ENCODE data around the gene TMEM117.

Gene TMEM117

DNA sequence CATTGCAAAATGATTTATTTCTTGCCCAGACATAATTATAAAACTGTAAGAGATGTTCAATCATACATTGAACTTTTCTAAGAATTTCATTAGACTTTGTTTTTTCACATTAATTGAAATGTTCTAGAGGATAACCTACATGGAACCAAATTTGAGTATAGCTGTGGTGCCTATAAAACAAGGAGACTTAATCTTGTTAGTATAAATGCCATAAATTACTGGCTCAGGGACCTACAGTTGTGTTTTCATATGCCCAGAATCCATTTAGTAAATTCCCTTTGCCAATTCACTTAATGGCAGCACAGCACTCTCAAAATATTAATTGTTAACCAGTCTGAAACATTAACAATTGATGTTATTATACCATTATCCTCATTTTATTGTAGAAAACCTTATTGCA lies 551.7 kb downstream of the TMEM117 start:
- Histone ChIP-seq H3K27me3 (ENCODE audit: control insufficient read depth, insufficient read depth, low read length) (no peaks in the 10 kb centered on the region), H3K4me2 (ENCODE audit: low read length) (no peak overlapping the region), H3K79me2 (no peaks in the 10 kb centered on the region), H3K36me3 (ENCODE audit: control insufficient read depth, insufficient read depth, low read length) (no peaks in the 10 kb centered on the region), H3K27ac (no peak overlapping the region), H3K4me1 (no peaks in the 10 kb centered on the region), H3K4me3 (ENCODE audit: low read depth, low read length) (no peak overlapping the region), H3K9me3 (ENCODE audit: control insufficient read depth, low read length) (no peaks in the 10 kb centered on the region), H3K9ac (no peak overlapping the region), H2AFZ (no peak overlapping the region)
- no peak for TF ChIP-seq CTCF (IDR thresholded peaks at IDR 0.05)

DNA sequence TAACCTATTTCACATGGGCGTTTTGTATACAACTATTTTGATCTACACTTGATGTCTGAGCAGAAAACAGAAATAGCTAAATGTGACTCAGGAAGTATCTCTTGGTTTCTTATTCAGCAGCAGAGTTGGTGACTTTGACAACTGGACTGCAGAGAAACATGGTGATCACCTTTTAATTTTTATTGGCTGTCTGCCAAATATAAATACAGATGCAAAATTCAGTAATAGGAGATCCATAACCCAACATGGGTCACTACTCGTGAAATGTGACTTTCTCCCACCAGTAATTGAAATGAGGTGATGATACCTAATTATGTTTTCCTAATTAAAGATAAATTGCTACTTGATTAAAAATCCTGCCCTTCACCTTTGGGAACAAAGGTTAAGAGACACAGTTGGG lies 553.2 kb downstream of the TMEM117 start:
- H3K4me2 ChIP-seq (ENCODE audit: low read length): no peak overlapping the region
- no peak overlapping the region for H2AFZ ChIP-seq
- H3K36me3 ChIP-seq (ENCODE audit: control insufficient read depth, insufficient read depth, low read length): no peaks in the 10 kb centered on the region
- H3K27me3 ChIP-seq (ENCODE audit: control insufficient read depth, insufficient read depth, low read length): no peaks in the 10 kb centered on the region
- H3K9ac ChIP-seq: no peak overlapping the region
- H3K79me2 ChIP-seq: no peaks in the 10 kb centered on the region
- no peaks in the 10 kb centered on the region for H3K4me1 ChIP-seq
- no peak for TF ChIP-seq CTCF (IDR thresholded peaks at IDR 0.05)
- H3K9me3 ChIP-seq (ENCODE audit: control insufficient read depth, low read length): no peaks in the 10 kb centered on the region
- no peak overlapping the region for H3K27ac ChIP-seq
- no peak overlapping the region for H3K4me3 ChIP-seq (ENCODE audit: low read depth, low read length)

- no peaks in the 10 kb centered on the region for H3K27me3 ChIP-seq (ENCODE audit: control insufficient read depth, insufficient read depth, low read length)
- no peak for TF ChIP-seq CTCF (IDR thresholded peaks at IDR 0.05)
- no peak overlapping the region for H2AFZ ChIP-seq
- no peak overlapping the region for H3K4me3 ChIP-seq (ENCODE audit: low read depth, low read length)
- H3K4me1 ChIP-seq: no peaks in the 10 kb centered on the region
- no peaks in the 10 kb centered on the region for H3K9me3 ChIP-seq (ENCODE audit: control insufficient read depth, low read length)
- H3K27ac ChIP-seq: no peak overlapping the region
- H3K36me3 ChIP-seq (ENCODE audit: control insufficient read depth, insufficient read depth, low read length): no peaks in the 10 kb centered on the region
- H3K79me2 ChIP-seq: no peaks in the 10 kb centered on the region
- no peak overlapping the region for H3K9ac ChIP-seq
- no peak overlapping the region for H3K4me2 ChIP-seq (ENCODE audit: low read length)
Observed at GRCh38 chr12:44389896-44390295, 554.0 kb downstream of the TMEM117 start.

DNA sequence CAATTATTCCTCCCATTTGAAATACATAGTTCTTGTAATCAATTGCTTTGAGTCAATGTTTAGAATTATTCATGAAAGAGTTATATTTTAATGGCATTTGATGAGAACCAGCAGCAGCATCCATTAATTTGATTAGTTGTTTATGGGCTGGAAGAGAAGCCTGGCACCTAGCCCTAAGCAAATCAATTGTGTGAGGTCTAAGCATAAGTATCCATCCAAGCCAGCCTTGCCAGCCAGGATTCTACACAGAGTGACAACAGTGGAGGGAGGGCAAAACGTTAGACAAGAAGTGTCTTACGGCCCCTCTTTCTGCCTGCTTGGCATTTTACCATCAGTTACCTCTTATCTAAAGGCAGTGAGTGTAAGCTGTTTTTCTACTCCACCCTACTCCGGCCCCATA lies 561.8 kb downstream of the TMEM117 start:
- Histone ChIP-seq H3K4me1 (no peaks in the 10 kb centered on the region), H3K36me3 (ENCODE audit: control insufficient read depth, insufficient read depth, low read length) (no peaks in the 10 kb centered on the region), H3K4me3 (ENCODE audit: low read depth, low read length) (no peak overlapping the region), H3K9ac (no peak overlapping the region), H2AFZ (no peak overlapping the region), H3K27ac (no peak overlapping the region), H3K4me2 (ENCODE audit: low read length) (no peak overlapping the region), H3K27me3 (ENCODE audit: control insufficient read depth, insufficient read depth, low read length) (no peaks in the 10 kb centered on the region), H3K9me3 (ENCODE audit: control insufficient read depth, low read length) (no peaks in the 10 kb centered on the region), H3K79me2 (no peaks in the 10 kb centered on the region)
- TF ChIP-seq CTCF (IDR thresholded peaks at IDR 0.05): no peak

GRCh38 chr12:44403185-44403584 lies 567.3 kb downstream of the TMEM117 start:
- Histone ChIP-seq H2AFZ (no peak overlapping the region), H3K9ac (no peak overlapping the region), H3K4me2 (ENCODE audit: low read length) (no peak overlapping the region), H3K36me3 (ENCODE audit: control insufficient read depth, insufficient read depth, low read length) (no peaks in the 10 kb centered on the region), H3K79me2 (no peaks in the 10 kb centered on the region), H3K4me3 (ENCODE audit: low read depth, low read length) (no peak overlapping the region), H3K4me1 (no peaks in the 10 kb centered on the region), H3K27me3 (ENCODE audit: control insufficient read depth, insufficient read depth, low read length) (no peaks in the 10 kb centered on the region), H3K27ac (no peak overlapping the region), H3K9me3 (ENCODE audit: control insufficient read depth, low read length) (no peaks in the 10 kb centered on the region)
- TF ChIP-seq CTCF (IDR thresholded peaks at IDR 0.05): no peak
